GM23338 (cell line): ENCODE data around the gene SLC16A12.

Source experiments
- CREB1 ChIP-seq: fragments of 250-450 bp; sonication (Bioruptor Pico); IDR thresholded peaks from 2 replicates; pipeline ENCODE4 v1.5.0; 2020; ENCODE audit warnings: low read depth, mild to moderate bottlenecking, moderate library complexity
- CTCF ChIP-seq, 2 experiments: fragments of 200-600 bp in 1 of 2; sonication (generic) in 1 of 2; conservative IDR thresholded peaks; 2 replicates each; pipeline versions ENCODE4 v1.5.1 to v1.6.1; 2016 to 2017; ENCODE audit warnings: antibody characterized with exemption in 2 of 2, low read depth in 2 of 2, mild to moderate bottlenecking in 2 of 2, moderate library complexity in 1 of 2
- EZH2 ChIP-seq: fragments of 200-600 bp; sonication (generic); IDR thresholded peaks from one replicate; pipeline ENCODE4 v1.8.0; 2017; ENCODE audit warnings: antibody characterized with exemption, mild to moderate bottlenecking, low read depth; ENCODE audit not compliant: unreplicated experiment
- EZH2phosphoT487 ChIP-seq: fragments of 200-600 bp; sonication (generic); IDR thresholded peaks from one replicate; pipeline ENCODE4 v1.8.1; 2018; ENCODE audit warnings: antibody characterized with exemption; ENCODE audit not compliant: unreplicated experiment
- JUNB ChIP-seq: IDR thresholded peaks from one replicate; pipeline ENCODE4 v1.6.1; 2016; ENCODE audit warnings: antibody characterized with exemption; ENCODE audit not compliant: unreplicated experiment
- NANOG ChIP-seq: IDR thresholded peaks from 2 replicates; pipeline ENCODE4 v1.6.1; 2016; ENCODE audit warnings: antibody characterized with exemption, borderline replicate concordance
- POLR2AphosphoS5 ChIP-seq: IDR thresholded peaks from 2 replicates; pipeline ENCODE4 v1.6.1; 2016; ENCODE audit warnings: antibody characterized with exemption, low read depth
- ZNF114 ChIP-seq: fragments of 250-450 bp; sonication (Bioruptor Pico); IDR thresholded peaks from 2 replicates; pipeline ENCODE4 v1.5.0; 2020; ENCODE audit warnings: mild to moderate bottlenecking, moderate library complexity
- TF ChIP-seq, protein P1 (sequence below): IDR thresholded peaks from one replicate; pipeline ENCODE4 v1.6.1; 2018; ENCODE audit warnings: antibody characterized with exemption; ENCODE audit not compliant: unreplicated experiment
- TF ChIP-seq, protein P2 (sequence below): IDR thresholded peaks from 2 replicates; pipeline ENCODE4 v1.6.1; 2016; ENCODE audit warnings: antibody characterized with exemption

- no peak for TF ChIP-seq CTCF (conservative IDR thresholded peaks at IDR 0.05; ENCODE audit: low read depth in 2 of 2)
- TF ChIP-seq, protein P1, sequence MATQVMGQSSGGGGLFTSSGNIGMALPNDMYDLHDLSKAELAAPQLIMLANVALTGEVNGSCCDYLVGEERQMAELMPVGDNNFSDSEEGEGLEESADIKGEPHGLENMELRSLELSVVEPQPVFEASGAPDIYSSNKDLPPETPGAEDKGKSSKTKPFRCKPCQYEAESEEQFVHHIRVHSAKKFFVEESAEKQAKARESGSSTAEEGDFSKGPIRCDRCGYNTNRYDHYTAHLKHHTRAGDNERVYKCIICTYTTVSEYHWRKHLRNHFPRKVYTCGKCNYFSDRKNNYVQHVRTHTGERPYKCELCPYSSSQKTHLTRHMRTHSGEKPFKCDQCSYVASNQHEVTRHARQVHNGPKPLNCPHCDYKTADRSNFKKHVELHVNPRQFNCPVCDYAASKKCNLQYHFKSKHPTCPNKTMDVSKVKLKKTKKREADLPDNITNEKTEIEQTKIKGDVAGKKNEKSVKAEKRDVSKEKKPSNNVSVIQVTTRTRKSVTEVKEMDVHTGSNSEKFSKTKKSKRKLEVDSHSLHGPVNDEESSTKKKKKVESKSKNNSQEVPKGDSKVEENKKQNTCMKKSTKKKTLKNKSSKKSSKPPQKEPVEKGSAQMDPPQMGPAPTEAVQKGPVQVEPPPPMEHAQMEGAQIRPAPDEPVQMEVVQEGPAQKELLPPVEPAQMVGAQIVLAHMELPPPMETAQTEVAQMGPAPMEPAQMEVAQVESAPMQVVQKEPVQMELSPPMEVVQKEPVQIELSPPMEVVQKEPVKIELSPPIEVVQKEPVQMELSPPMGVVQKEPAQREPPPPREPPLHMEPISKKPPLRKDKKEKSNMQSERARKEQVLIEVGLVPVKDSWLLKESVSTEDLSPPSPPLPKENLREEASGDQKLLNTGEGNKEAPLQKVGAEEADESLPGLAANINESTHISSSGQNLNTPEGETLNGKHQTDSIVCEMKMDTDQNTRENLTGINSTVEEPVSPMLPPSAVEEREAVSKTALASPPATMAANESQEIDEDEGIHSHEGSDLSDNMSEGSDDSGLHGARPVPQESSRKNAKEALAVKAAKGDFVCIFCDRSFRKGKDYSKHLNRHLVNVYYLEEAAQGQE, result no peak
- no peak for TF ChIP-seq EZH2
- TF ChIP-seq EZH2phosphoT487, result no peak
- TF ChIP-seq, protein P2, sequence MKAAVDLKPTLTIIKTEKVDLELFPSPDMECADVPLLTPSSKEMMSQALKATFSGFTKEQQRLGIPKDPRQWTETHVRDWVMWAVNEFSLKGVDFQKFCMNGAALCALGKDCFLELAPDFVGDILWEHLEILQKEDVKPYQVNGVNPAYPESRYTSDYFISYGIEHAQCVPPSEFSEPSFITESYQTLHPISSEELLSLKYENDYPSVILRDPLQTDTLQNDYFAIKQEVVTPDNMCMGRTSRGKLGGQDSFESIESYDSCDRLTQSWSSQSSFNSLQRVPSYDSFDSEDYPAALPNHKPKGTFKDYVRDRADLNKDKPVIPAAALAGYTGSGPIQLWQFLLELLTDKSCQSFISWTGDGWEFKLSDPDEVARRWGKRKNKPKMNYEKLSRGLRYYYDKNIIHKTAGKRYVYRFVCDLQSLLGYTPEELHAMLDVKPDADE, result no peak
- no peak for TF ChIP-seq POLR2AphosphoS5
- no peak for TF ChIP-seq CREB1 (CRISPR knock-in tag)
- no peak for TF ChIP-seq ZNF114 (CRISPR knock-in tag)
- TF ChIP-seq NANOG, result no peak
- no peak for TF ChIP-seq JUNB
Measured at GRCh38 chr10:89482256-89482655, 53.1 kb downstream of the SLC16A12 start.
